Stimulated activated CD4-positive, alpha-beta T cell treated with anti-CD3 and anti-CD28 coated beads, Interleukin-1b, Interleukin-23, amount 100 ng/mL, for 48 hours (primary cell): ENCODE results near the gene CHEK2.
"Not testable (repeated sequence)": the region's sequence is repeated elsewhere in the genome, so short reads cannot be mapped to it uniquely, and the experiment has no call there.

Source experiments
- DNase-seq: peaks from one replicate; pipeline ENCODE4 v3.0.0-alpha.2; 2020

CHEK2 gene

DNA sequence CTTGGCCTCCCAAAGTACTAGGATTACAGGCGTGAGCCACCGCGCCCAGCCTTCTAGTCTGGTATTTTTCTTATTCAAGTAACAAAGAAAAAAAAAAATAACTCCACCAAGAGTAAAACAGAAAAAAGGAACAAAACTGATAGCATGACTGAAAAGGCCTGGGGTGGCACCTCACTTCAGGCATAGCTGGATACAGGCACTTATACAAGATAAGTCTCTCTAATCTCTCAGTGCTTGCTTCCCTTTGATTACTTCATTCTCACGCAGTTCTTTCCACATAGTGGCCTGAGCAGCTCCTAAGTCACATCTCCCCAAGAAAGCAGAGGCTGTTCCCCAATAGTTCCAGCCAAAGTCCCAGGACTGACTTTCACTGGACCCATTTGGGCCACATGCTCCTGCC is 58.7 kb downstream of the CHEK2 start:
- DNase-seq = not testable (repeated sequence)

DNA sequence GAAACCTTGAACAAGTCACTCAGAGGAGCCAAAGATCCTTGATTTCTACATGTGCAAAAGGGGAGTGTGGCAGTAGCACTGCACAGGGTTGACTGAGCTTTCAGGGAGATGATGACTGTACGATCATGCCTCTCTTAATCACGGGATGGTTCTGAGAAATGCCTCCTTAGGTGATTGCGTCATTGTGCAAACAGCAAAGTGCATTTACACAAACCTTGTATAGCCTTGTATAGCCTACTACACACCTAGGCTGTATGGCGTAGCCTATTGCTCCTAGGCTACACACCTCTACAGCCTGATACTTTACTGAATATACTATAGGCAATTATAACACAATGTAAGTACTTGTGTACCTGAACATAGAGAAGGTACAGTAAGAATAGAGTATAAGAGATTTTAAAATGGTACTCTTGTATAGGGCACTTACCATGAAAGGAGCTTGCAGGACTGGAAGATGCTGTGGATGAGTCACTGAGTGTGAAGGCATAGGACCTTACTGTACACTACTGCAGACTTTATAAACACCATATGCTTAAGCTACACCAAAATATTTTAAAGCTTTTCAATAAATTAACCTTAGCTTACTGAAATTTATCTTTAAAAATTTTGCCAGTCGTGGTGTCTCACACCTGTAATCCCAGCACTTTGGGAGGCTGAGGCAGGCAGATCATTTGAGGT is 60.7 kb downstream of the CHEK2 start:
- DNase-seq = not testable (repeated sequence)

DNA sequence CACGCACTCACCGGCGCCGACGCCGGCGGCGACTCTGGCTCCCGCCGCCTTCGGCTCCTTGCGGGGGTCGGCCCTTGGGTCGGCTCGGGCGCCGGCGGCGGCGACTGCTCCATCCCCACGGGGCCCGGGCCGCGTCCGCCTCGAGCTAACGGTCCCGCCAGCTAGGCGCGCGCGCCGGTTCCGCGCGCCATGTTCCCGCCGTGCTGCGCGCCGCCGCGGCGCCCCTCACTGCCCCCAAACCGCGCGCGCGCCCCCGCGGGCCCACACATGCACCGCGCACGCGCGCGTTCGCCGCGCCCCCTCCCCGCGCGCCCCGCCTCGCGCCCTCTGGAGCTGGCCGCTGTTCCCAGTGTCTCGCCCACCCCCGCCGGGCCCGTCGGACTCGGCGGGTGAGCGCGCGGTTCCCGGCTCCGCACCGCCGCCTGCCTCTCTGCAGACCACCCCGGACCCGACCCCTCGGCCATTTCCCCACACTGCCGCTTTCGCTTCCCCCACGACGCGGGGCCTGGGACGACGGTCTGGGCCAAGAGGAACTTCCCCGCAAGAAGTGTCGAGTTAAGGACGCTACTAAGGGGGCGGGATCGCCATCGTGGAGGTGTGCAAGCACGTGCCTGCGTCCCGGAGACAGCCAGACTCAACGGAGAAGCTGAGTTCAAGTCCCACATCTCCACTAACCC is 61.9 kb downstream of the CHEK2 start, which contains the start of gene TTC28:
TTC28 (minus strand) TSS at position 230 of the 677 bp plus-strand sequence; CDS start at position 113, 117 bp downstream.
- DNase-seq = peak; percentile 4

DNA sequence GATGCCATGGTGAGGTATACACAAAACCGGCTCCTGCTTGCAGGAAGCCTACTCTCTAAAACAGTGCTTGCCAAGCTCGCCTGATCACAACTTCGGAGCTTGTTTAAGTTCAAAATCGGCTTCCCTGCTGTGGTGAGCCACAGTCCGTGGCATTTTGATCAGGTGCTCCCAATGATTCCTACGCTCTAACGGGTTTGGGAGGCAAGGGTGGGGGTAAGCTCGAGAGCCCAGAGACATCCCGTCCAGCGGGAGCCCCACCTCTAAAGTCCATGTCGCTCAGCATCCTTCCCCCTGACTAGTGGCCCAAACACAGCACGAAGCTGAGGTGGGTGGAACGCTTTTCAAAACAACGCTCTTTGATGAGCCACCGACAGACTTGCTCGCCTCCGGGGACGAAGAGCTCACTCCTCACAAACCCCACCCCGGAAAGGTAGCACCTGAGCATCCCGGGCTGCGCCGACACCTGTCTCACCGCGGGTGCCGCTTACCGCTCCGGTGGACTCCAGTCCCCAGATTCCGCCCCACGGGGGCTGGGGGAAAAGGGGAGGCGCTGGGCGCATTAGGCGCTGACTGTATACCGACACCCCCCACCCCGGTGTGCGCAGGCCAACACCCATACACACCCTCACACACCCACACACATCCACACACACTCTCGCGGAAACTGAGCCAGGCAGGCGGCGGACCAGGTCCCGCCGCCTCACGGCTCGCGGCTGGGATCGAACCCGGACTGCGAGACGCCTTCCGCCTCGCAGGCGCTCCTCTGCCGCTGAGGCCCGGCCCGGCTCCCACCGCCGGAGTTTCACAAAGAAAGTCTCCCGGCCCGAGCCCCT is 62.6 kb downstream of the CHEK2 start:
- peak; percentile 2 for DNase-seq

DNA sequence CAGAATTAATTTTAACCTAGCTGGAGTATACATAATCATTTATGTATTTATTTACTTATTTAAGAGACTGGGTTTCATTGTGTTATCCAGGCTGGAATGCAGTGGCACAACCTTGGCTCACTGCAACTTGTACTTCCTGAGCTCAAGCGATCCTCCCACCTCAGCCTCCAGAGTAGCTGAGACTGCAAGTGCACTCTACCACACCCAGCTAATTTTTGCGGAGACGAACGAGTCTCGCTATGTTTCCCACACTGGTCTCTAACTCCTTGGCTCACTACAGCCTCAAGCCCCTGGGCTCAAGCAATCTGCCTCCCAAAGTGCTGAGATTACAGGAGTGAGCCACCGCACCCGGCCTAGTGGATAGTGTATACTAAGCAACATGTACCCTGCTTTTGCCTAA is 63.5 kb downstream of the CHEK2 start:
- not testable (repeated sequence) for DNase-seq

DNA sequence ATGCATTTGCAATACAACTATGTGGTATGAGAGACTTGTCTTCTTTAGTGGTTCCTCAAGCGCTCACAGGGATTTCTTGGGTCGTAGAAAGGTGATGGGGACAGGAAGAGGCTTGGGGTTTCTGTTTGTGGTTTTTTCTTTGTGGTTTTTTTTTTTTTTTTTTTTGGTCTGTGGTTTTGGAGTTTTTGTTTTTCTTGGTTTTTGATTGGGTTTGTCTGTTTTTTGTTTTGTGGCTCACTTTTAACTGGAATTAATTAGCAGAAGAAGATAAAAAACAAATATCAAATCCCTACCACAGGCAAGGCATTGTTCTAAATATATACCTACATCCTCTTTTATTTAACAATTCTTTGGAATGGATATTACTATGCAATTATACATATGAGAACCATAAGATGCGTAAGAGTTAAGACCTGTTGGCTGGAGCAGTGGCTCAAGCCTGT is 67.5 kb downstream of the CHEK2 start:
- DNase-seq = peak; percentile 7

DNA sequence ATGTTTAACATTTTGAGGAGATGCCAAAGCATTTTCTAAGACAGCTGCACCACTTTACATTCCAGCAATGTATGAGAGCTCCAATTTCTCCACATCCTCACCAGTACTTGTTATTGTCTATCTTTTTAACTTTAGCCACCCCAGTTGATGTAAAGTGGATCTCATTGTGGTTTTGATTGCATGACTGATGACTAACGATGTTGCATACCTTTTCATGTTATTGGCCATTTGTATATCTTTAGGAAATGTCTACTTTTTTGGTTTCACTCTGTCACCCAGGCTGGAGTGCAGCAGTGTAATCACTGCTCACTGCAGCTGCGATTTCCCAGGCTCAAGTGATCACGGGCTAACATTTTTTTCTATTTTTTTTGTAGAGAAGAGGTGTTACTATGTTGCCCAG is 70.9 kb downstream of the CHEK2 start:
- DNase-seq = no peak

DNA sequence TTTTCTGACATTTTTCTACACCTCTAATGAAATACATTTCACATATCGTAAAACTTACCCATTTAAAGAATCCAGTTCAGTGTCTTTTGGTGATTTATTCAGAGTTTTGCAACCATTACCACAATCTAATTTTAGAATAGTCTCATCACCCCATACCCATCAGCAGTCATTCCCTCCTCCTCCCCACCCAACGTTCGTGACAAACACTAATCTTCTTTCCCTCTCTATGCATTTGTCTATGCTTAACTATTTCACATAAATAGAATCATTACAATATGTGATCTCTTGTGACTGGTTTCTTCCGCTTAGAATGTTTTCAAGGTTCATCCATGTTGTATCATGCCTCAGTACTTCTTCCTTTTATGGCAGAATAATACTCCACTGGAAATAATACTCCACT is 71.5 kb downstream of the CHEK2 start:
- DNase-seq = no peak

DNA sequence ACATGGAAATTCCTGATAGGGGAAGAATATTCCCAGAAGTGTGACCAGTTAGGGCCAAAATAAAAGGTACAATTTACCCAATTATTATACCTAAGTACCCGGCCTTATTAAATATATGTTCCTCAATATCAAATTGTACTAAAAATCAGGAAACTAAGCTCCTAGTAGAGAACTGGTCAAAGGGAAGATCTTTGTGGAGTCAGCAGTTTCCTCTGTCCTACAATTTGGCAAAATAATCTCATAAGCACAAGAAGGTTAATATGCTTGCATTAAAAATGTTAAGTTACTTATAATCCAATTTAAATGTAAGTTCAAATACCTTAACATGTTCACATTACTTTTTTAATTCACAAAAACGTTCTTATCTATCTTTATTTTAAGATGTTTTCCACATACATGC is 72.2 kb downstream of the CHEK2 start:
- no peak for DNase-seq

DNA sequence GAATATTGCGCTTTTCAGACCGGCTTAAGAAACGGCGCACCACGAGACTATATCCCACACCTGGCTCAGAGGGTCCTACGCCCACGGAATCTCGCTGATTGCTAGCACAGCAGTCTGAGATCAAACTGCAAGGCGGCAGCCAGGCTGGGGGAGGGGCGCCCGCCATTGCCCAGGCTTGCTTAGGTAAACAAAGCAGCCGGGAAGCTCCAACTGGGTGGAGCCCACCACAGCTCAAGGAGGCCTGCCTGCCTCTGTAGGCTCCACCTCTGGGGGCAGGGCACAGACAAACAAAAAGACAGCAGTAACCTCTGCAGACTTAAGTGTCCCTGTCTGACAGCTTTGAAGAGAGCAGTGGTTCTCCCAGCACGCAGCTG is 78.1 kb downstream of the CHEK2 start:
- not testable (repeated sequence) for DNase-seq

DNA sequence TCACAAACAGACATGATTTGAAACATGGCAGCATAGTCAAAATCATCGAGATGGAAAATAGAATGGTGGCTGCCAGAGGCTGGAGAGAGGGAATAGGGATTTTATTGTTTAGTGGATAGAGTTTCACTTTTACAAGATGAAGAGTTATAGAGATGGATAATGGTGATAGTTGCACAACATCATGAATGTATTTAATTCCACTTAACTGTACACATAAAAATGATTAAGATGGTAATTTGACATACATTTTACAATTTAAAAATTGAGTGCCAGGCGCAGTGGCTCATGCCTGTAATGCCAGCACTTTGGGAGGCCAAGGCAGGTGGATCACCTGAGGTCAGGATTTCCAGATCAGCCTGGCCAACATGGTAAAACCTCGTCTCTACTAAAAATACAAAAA is 83.2 kb downstream of the CHEK2 start:
- DNase-seq = no peak

DNA sequence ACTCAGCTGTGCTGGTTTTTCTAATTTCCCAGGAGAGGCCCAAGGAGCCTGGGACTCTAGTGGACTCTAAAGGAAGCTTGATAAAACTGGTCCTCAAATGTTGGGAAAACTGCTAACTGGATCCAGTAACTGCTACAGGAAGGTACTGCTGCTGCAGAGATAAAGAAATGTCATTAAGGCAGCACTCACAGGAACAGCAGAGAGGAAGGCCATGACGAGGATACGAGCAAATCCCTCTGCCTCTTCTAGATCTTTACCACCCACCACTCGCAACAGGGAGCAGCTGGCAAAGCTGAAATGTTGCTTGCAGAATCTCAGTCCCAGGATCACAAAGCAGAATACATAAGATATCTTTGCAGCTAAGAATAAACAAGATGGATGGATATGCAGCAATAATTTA is 85.4 kb downstream of the CHEK2 start:
- no peak for DNase-seq

DNA sequence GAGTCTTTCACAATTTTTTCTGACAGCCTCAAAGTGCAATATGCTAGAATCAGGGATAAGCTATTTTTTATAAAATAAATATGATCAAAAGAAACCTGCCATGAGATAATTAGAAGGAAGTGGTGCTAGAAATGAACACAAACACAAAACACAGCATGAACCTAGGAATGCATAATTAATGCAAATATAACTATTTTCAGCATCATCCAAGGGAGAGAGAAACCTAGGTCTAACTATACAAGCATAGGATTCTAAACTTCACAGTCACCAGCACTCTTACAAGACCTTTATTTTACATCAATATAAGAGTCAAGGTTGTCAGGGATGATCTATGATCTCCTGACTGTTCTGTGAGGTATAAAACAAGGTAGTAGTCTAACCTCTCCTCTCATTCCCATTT is 91.2 kb downstream of the CHEK2 start:
- DNase-seq = no peak

DNA sequence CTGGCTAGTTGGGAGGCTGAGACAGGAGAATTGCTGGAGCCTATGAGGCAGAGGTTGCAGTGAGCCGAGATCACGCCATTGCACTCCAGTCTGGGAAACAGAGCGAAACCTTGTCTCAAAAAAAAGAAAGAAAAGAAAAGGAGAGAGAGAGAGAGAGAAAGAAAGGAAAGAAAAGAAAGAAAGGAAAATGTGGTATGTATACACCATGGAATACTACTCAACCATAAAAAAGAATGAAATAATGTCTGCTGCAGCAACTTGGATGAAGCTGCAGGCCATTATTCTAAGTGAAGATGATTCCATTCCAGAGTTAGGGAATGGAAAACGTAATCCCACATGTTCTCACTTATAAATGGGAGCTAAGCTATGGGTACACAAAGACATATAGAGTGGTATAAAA is 92.8 kb downstream of the CHEK2 start:
- DNase-seq = no peak

DNA sequence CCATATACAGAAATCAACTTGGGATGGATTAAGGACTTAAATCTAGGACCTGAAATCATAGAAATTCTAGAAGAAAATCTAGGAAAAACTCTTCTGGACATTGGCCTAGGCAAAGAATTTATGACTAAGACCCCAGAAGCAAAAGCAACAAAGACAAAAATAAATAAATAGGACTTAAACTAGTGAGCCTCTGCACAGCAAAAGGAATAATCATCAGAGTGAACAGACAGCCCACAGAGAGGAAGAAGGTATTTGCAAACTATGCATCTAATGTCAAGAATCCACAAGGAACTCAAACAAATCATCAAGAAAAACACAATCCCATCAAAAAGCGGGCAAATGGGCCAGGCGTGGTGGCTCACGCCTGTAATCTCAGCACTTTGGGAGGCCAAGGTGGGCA is 94.4 kb downstream of the CHEK2 start:
- DNase-seq = no peak

DNA sequence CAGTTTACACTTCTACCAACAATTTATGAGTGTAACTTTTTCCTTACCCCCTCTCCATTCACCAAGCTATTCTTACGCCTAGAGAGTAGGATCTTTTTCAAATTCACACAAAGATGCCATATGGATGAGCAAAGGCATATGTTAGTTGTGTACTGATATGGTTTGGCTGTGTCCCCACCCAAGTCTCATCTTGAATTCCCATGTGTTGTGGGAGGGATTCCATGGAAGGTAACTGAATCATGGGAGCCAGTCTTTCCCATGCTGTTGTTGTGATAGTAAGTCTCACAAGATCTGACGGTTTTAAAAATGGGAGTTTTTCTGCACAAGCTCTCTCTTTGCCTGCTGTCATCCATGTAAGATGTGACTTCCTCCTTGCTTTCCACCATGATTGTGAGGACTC is 102.3 kb downstream of the CHEK2 start:
- DNase-seq = no peak
